ENCODE measurements around the gene ASIC2.

Gene ASIC2

GRCh38 chr17:33258296-33258695 is 34.8 kb downstream of the ASIC2 start:
- in situ Hi-C loops (cut with HindIII; ENCODE audit: low sequenced_read_pairs): no loop called here

GRCh38 chr17:33245183-33245582 is 47.9 kb downstream of the ASIC2 start:
- in situ Hi-C loops (cut with HindIII; ENCODE audit: low sequenced_read_pairs): no loop called here

DNA sequence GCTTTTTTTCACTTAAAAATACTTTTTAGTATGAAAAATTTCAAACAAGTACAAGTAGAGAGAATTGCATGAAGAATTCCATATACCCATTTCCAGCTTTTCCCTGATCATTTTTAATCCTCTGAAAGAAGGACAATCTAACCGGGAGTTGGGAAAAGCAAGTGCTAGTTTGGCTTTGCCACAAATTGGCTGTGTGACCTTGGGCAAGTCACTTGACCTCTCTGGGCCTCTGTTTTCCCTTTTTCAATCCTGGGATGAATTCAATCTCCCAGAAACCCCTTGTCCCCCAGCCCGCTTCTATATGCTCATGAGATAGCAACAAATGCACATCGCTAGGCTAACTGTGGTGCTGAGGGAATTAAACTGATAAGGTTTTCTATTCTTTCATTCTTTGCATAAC is 49.4 kb downstream of the ASIC2 start:
- in situ Hi-C loops (cut with HindIII; ENCODE audit: low sequenced_read_pairs): no loop called here

GRCh38 chr17:33242375-33243124 is 50.5 kb downstream of the ASIC2 start:
- in situ Hi-C loops (cut with HindIII; ENCODE audit: low sequenced_read_pairs): no loop called here

GRCh38 chr17:33241390-33241789 is 51.7 kb downstream of the ASIC2 start:
- in situ Hi-C loops (cut with HindIII; ENCODE audit: low sequenced_read_pairs): no loop called here

GRCh38 chr17:33240362-33240761 is 52.7 kb downstream of the ASIC2 start:
- in situ Hi-C loops (cut with HindIII; ENCODE audit: low sequenced_read_pairs): no loop called here

DNA sequence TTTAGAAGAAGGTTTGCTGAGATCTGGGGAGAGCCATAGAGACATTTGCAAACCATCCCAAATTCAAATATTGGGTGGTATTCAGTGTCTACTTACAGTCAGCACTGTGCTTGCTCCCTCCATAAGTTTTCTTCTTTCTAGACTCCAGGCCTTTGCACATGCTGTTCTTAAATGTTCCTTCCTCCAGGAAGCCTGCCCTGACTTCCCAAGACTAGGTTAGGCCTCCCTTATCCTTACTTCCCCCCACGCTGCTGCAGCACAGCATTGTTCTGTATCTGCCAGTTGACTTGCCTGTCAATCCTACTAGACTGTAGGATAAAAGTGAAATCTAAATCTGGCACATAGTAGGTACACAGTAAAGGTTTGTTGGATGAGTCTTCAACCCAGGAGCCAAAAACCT is 53.4 kb downstream of the ASIC2 start:
- in situ Hi-C loops (cut with HindIII; ENCODE audit: low sequenced_read_pairs): no loop called here

DNA sequence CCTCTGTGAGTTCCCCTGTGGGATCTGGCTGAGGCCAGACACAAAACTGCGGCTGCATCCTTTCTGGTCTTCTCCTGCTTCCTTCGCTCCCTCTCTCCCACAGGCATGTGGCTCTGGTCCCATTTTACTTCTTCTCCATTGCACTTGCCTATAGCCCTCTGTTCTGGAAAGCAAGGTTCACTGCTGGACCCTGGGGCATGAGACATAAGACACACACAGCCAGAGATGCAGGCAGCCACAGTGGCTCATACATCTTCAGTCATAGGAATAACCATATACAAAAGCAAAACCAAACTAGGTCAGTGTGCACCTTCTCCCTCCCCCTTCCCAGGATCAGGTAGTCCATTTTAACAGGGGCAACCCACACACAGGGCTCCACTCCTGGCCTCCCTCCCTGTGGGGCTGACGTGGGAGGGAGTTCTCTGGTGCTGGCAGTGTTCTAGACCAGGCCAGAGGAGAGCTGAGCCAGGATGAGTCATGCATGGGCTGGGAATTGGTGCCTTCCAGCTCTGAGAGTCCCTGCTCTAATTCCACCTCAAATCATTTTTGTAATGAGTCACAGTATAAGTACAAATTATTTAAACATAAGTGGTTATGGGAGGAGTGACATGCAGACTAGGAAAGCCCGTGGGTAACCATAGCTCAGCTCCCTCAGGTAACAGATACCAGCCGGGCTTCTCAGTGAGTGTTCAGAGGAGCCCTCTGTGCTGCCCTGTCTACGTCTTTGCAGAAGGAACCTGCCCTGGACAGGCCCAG is 58.0 kb downstream of the ASIC2 start:
- in situ Hi-C loops (cut with HindIII; ENCODE audit: low sequenced_read_pairs): no loop called here

- in situ Hi-C loops (cut with HindIII; ENCODE audit: low sequenced_read_pairs): no loop called here
Observed at GRCh38 chr17:33234233-33234632, 58.9 kb downstream of the ASIC2 start.

- in situ Hi-C loops (cut with HindIII; ENCODE audit: low sequenced_read_pairs): no loop called here
Observed at GRCh38 chr17:33233811-33234177, 59.3 kb downstream of the ASIC2 start.

GRCh38 chr17:33229499-33229898 is 63.6 kb downstream of the ASIC2 start:
- in situ Hi-C loops (cut with HindIII; ENCODE audit: low sequenced_read_pairs): no loop called here

- in situ Hi-C loops (cut with HindIII; ENCODE audit: low sequenced_read_pairs): no loop called here
Observed at GRCh38 chr17:33229028-33229427, 64.1 kb downstream of the ASIC2 start.

GRCh38 chr17:33228548-33228947 is 64.5 kb downstream of the ASIC2 start:
- in situ Hi-C loops (cut with HindIII; ENCODE audit: low sequenced_read_pairs): no loop called here

GRCh38 chr17:33227911-33228310 is 65.2 kb downstream of the ASIC2 start:
- in situ Hi-C loops (cut with HindIII; ENCODE audit: low sequenced_read_pairs): no loop called here

DNA sequence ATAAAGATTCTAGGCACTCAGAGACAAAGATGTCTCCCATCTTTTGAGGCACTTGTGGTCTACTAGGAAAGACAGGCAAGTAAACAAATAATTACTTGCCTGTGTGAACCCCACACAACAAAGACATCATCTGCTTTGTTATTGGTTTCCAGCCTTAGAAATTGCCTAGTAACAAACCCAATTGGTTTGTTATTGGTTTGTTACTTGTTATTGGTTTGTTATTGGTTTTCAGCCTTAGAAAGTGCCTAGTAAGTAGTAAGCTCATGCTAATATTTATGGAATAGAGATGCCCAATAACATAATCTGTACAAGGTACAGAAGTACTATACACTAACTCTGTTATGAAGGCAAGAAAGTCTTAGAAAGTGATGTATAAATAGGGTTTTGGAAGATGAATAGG is 67.1 kb downstream of the ASIC2 start:
- in situ Hi-C loops (cut with HindIII; ENCODE audit: low sequenced_read_pairs): no loop called here

DNA sequence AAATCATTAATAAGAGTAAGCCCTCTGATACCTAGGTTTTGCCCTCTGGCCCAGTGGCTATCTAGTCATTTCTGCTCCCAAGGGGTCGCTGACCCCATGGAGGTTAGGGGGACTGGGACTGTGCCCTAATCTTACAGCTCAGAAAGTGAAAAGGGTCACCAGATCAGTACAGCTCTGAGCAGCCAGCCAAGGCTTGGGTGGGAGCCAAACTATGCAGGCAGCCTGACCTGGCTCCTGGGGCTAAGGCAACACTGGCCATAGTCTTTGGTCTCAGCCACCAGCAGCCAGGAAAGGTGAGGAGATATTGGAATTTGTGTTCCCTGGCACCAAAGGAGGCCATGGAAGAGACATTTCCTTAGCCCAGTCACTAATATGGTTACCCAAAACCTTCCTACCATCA is 67.6 kb downstream of the ASIC2 start:
- in situ Hi-C loops (cut with HindIII; ENCODE audit: low sequenced_read_pairs): no loop called here

DNA sequence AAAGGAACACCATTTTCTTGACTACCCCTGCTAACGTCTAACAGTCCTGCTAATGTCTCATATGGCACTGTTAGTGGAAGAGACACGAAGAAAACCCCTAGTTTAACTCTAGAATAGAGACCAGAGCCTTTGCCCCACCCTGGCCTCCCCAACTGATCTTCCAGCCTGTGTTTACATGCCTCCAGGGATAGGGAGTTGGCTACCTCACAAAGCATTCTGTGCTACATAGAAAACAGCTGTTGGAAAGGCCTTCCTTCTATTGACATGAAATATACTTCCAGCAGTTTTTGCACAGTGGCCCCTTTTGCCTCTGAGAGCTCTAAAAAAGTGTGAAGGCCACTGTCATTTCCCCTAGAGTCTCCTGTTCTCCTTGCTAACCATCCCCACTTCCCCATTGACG is 73.1 kb downstream of the ASIC2 start:
- in situ Hi-C loops (cut with HindIII; ENCODE audit: low sequenced_read_pairs): no loop called here

DNA sequence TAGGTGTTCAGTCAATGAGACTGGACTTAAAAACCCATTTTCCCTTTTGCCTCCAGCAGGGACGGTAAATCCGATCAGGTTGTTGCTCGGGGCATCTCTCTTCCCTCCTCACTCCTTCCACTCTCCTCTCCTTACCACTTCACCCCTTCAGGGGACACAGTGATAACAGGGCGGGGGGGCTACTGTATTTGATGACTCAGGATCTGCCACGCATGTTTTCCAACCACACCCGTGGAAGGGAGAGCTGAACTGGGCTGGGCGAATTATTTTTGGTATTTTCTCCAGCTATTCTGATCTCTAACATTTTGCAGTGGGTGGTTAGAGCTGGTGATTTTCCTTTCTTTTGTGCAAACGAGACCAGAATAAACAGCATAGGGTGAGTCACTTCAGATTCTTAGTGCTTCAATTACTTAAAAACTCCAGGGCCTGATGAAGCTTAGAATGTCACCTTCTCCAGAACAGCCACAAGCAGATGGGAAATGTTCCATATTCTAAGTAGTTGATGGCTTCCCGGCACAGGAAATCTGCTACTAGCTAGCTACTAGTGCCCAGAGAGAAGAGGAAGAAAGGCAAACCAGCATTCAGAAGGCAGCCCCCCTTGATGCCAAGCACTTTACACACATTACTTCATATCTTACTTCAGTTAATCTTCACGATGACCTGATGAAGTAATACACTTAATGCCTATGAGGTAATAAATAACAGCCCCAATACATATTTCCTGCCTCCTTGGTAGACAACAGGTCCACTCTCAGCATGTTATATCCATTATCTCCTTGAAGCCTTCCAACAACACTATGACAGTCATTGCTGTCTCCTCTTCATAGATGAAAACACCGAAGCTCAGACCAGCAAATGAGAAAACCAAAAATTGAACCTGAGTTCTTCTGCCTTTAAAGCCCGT is 74.1 kb downstream of the ASIC2 start:
- in situ Hi-C loops (cut with HindIII; ENCODE audit: low sequenced_read_pairs): no loop called here

GRCh38 chr17:33217891-33218290 is 75.2 kb downstream of the ASIC2 start:
- in situ Hi-C loops (cut with HindIII; ENCODE audit: low sequenced_read_pairs): no loop called here

- in situ Hi-C loops (cut with HindIII; ENCODE audit: low sequenced_read_pairs): no loop called here
Observed at GRCh38 chr17:33214996-33215395, 78.1 kb downstream of the ASIC2 start.

- in situ Hi-C loops (cut with HindIII; ENCODE audit: low sequenced_read_pairs): no loop called here
Observed at GRCh38 chr17:33210285-33210684, 82.8 kb downstream of the ASIC2 start.

Data from DLD1 (cell line).